Keratinocyte (primary cell): ENCODE data around the gene STAB2. TPM values are rescaled to one million over a fixed set of nuclear protein-coding genes. Genes with fewer than 3 reads are reported as not detected.
A peak's percentile ranks its signal among the peaks of the same experiment; 100 is the strongest.

Experiments
- DNase-seq: peaks from one replicate; pipeline ENCODE4 v3.0.0-alpha.2; 2011; ENCODE audit warnings: low read depth, missing footprints, low spot score
- FAIRE-seq: peaks from 2 replicates; lab custom pipeline; 2011; peaks lifted over from hg19 to GRCh38; lab: Jason Lieb, UNC
- H2AFZ ChIP-seq: 2 replicates; pipeline ENCODE4 v1.6.0; 2012; ENCODE audit warnings: low read length, control low read depth, inconsistent platforms; ENCODE audit not compliant: control insufficient read depth
- H3K27ac ChIP-seq: 2 replicates; pipeline ENCODE4 v1.5.1; 2011; ENCODE audit warnings: low read length; ENCODE audit not compliant: control insufficient read depth, insufficient read depth
- H3K27me3 ChIP-seq: 3 replicates; pipeline ENCODE4 v1.6.0; 2011; ENCODE audit warnings: low read length; ENCODE audit not compliant: control insufficient read depth, insufficient read depth; ENCODE audit errors: extremely low read depth
- H3K36me3 ChIP-seq, 2 experiments: 2 replicates in 1 of 2; 3 replicates in 1 of 2; pipeline ENCODE4 v1.5.1; 2011; ENCODE audit warnings: low read length in 2 of 2, mild to moderate bottlenecking in 1 of 2; ENCODE audit not compliant: control insufficient read depth in 2 of 2, insufficient read depth in 2 of 2; ENCODE audit errors: extremely low read depth in 1 of 2
- H3K4me1 ChIP-seq: 3 replicates; pipeline ENCODE4 v1.5.1; 2011; ENCODE audit warnings: low read length; ENCODE audit not compliant: control insufficient read depth, insufficient read depth; ENCODE audit errors: extremely low read depth
- H3K4me2 ChIP-seq: 3 replicates; pipeline ENCODE4 v1.6.0; 2011; ENCODE audit warnings: low read depth, low read length; ENCODE audit not compliant: control insufficient read depth, insufficient read depth; ENCODE audit errors: extremely low read depth
- H3K4me3 ChIP-seq, 3 experiments: fragments of 200-600 bp in 1 of 3; sonication (generic) in 1 of 3; 2 replicates in 2 of 3; 3 replicates in 1 of 3; pipeline ENCODE4 v1.5.1; 2011 to 2016; ENCODE audit warnings: low read length in 3 of 3, mild to moderate bottlenecking in 3 of 3, control low read depth in 2 of 3, inconsistent platforms in 1 of 3, low read depth in 1 of 3, mixed read lengths in 1 of 3, mixed run types in 1 of 3, moderate library complexity in 1 of 3; ENCODE audit not compliant: control insufficient read depth in 2 of 3, insufficient read depth in 2 of 3; ENCODE audit errors: extremely low read depth in 1 of 3
- H3K79me2 ChIP-seq: 2 replicates; pipeline ENCODE4 v1.6.0; 2012; ENCODE audit warnings: low read length; ENCODE audit not compliant: control insufficient read depth, insufficient read depth
- H3K9ac ChIP-seq: 3 replicates; pipeline ENCODE4 v1.6.0; 2011; ENCODE audit warnings: low read length; ENCODE audit not compliant: control insufficient read depth, insufficient read depth; ENCODE audit errors: extremely low read depth
- H3K9me1 ChIP-seq: 3 replicates; pipeline ENCODE4 v1.6.0; 2011; ENCODE audit warnings: low read length; ENCODE audit not compliant: control insufficient read depth, insufficient read depth; ENCODE audit errors: extremely low read depth
- H3K9me3 ChIP-seq: 2 replicates; pipeline ENCODE4 v1.5.1; 2012; ENCODE audit warnings: low read depth, low read length; ENCODE audit not compliant: control insufficient read depth
- H4K20me1 ChIP-seq: 3 replicates; pipeline ENCODE4 v1.6.0; 2011; ENCODE audit warnings: low read length; ENCODE audit not compliant: control insufficient read depth, insufficient read depth; ENCODE audit errors: extremely low read depth
- CTCF ChIP-seq, 3 experiments: IDR thresholded peaks in 1 of 3; conservative IDR thresholded peaks in 1 of 3; optimal IDR thresholded peaks in 1 of 3; 2 replicates in 2 of 3; 3 replicates in 1 of 3; pipeline versions ENCODE3 to v1.5.1; 2011; ENCODE audit warnings: low read length in 3 of 3, mild to moderate bottlenecking in 3 of 3, moderate library complexity in 2 of 3, control low read depth in 1 of 3, inconsistent platforms in 1 of 3; ENCODE audit not compliant: insufficient read depth in 2 of 3; ENCODE audit errors: extremely low read depth in 1 of 3
- dilution Hi-C: fragments of 300-500 bp; cut with MboI; formaldehyde crosslinking; loops from one replicate; pipeline ENCODE4 v1.7.0; 2020; ENCODE audit warnings: low sequenced_read_pairs; ENCODE audit not compliant: extremely low pct_ligation_motif_present
- polyA plus RNA-seq, 5 experiments: library from polyadenylated mRNA; depleted of rRNA in 3 of 5; stranded (reverse) in 3 of 5; stranded (forward) in 1 of 5; unstranded in 1 of 5; fragments of >200 nt; gene quantifications; 1 replicate in 1 of 5; 2 replicates in 3 of 5; 3 replicates in 1 of 5; pipeline versions ENCODE4 v1.2.1 to v1.2.3, GENCODE V29; 2011 to 2012; ENCODE audit warnings: missing spikeins in 2 of 5, low read depth in 1 of 5, low replicate concordance in 1 of 5

STAB2 gene
- polyA plus RNA-seq, 1 donor (not counting 4 experiments of a cell fraction or from before 2014, with no cell fraction given), result not detected

GRCh38 chr12:103737881-103738280 is 150.8 kb downstream of the STAB2 start:
- dilution Hi-C loops, result no loop called here
- Histone ChIP-seq H3K9me3 (no peaks in the 10 kb centered on the region), H3K79me2 (no peaks in the 10 kb centered on the region), H3K4me3 (no peak overlapping the region), H3K4me2 (no peak overlapping the region), H2AFZ (no peak overlapping the region), H3K9ac (no peak overlapping the region), H3K27ac (no peak overlapping the region), H3K9me1 (no peaks in the 10 kb centered on the region), H3K36me3 (no peaks in the 10 kb centered on the region), H3K27me3 (no peaks in the 10 kb centered on the region), H3K4me1 (peaks cover 8% of the 10 kb centered on the region), H4K20me1 (no peaks in the 10 kb centered on the region)
- FAIRE-seq, result no peak
- no peak for TF ChIP-seq CTCF (optimal IDR thresholded peaks at IDR 0.05 in 1 of 3, IDR thresholded peaks at IDR 0.05 in 1 of 3, conservative IDR thresholded peaks at IDR 0.05 in 1 of 3; ENCODE audit: extremely low read depth in 1 of 3, insufficient read depth in 2 of 3, low read length in 3 of 3)
- no peak for DNase-seq

DNA sequence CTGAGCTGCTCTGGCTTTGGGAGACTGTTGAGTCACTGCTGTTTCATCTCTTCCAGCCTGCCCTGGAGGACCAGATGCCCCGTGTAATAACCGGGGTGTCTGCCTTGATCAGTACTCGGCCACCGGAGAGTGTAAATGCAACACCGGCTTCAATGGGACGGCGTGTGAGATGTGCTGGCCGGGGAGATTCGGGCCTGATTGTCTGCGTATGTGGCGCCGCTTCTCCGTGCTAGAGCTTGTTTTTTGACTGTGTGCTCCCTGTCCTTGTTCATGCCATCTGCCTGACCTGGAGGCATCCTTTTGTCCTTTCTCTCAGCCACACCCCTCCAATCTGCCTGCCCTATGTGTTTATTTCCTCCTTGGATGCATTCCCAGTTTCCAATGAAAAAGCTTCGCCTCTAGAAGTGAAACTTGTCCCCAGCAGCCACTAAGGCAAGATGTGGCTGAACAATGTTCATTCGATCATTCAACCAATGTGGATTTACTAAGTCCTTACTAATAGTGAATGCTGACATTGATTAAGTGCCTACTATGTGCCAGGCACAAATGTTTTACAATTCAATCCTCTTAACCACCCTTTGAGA is 155.4 kb downstream of the STAB2 start:
- Histone ChIP-seq H3K27me3 (no peaks in the 10 kb centered on the region), H3K27ac (no peak overlapping the region), H3K4me3 (no peak overlapping the region), H3K4me1 (peaks cover 8% of the 10 kb centered on the region), H3K79me2 (no peaks in the 10 kb centered on the region), H2AFZ (peak overlapping the region; percentile 43), H3K4me2 (peak overlapping the region; percentile 75), H4K20me1 (no peaks in the 10 kb centered on the region), H3K9ac (no peak overlapping the region), H3K9me1 (no peaks in the 10 kb centered on the region), H3K36me3 (no peaks in the 10 kb centered on the region), H3K9me3 (no peaks in the 10 kb centered on the region)
- no peak for TF ChIP-seq CTCF (optimal IDR thresholded peaks at IDR 0.05 in 1 of 3, IDR thresholded peaks at IDR 0.05 in 1 of 3, conservative IDR thresholded peaks at IDR 0.05 in 1 of 3; ENCODE audit: extremely low read depth in 1 of 3, insufficient read depth in 2 of 3, low read length in 3 of 3)
- FAIRE-seq, result peak; percentile 52
- DNase-seq, result no peak
- dilution Hi-C loops, result no loop called here
